Muscle of back (tissue), 11 donors: ENCODE measurements around the gene APOBEC3B. TPM values are rescaled to one million over a fixed set of nuclear protein-coding genes. Genes with fewer than 3 reads are reported as not detected.
"Not testable (repeated sequence)": the region's sequence is repeated elsewhere in the genome, so short reads cannot be mapped to it uniquely, and the experiment has no call there.

Source experiments
- DNase-seq, 3 donors: peaks; one replicate each; pipeline versions ENCODE4 v3.0.0 to v3.0.0-alpha.2; 2013
- polyA plus RNA-seq, 10 donors: library from polyadenylated mRNA; unstranded; fragments of 120-200 nt; gene quantifications; one replicate each; pipeline ENCODE4 v1.2.1, GENCODE V29; 2013; ENCODE audit not compliant: insufficient read length in 10 of 10

The APOBEC3B gene
- polyA plus RNA-seq, 10 donors, result 0.77 to 5.8 (median 3.8) TPM

DNA sequence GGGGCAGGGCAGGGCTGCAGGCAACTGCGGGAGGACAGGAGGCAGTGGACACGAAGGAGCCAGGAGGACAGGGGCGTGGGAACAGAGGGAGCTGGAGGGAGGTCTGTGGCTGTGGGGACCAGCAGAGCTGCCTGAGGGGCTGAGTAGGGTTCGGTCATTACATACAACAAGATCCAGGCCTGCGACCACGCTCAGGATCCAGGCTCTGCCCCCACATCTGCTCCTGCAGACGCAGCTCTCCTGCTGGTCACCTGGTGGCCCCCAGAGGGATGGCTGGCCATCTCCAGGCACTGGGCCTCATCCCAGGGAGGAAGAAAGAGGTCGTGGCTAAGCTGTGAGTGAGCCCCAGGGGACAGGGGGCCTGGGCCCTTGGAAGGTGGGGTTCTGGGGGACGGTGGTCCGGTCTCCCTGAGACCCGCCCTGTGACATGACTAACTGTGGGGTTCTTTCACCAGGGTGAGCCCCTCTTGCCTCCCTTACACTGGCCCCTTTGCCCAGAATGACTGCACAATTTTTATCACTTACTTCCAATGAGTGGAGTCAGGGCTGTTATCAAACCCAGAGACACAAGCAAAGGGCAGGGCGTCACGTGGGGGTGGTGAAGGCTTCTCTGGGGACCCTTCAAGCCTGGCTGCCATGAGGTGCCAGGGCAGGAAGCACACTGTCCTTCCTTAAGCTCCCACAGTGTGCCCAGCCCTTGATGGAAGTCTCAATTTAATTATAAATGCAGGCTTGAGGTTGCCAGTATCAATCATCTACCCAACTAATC, 31.4 kb upstream of the APOBEC3B start:
- DNase-seq, result no peak

DNA sequence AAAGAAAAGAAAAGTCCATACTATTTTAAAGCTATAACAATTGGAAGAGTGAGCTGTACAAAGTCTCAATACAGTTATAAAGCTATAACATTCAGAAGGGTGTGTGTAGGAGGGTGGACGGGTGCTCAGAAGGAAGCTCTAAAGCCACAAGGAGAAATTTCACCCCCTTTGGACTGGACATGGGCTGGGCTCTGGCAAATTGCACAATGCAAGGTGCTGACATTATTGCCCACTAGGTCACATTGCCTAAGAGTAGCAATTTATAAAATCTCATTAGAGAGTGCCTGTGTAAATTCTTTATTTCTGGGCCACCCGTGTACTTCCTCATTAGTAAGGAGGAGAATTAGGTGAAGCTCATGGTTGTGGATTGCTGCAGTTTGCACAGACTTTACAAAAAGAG, 30.4 kb upstream of the APOBEC3B start:
- DNase-seq, result no peak

DNA sequence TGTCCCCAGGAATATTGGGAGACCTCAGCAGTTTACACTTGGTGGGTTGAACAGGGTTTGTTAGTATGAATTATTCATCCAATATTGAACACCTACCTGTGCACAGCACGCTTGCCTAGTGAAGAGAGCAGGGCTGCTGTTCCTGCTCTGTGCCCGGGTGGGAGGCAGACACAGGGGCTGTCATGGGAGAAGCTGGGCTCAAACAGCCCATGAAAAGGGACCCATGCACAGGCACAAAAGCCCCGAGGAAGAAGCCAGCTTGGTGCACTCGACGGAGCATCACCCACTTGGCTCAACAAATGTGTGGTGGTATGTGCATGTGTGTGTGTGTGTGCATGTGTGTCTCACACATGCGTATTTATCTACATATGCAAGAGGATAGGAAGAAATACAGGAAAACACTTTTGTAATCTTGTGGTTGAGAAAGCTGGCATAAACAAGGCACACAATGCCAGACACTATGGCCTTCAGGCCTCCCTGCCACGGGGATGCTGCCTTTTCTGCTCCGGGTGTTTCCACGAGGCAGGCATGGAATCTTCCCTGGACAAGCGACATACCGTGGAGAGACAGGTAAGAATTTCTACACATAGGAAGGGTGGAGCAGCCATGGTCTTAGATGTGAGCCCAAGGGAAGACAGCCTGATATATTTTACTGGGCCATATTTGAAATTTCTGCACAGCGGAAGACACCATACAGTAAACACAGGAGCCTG, 29.7 kb upstream of the APOBEC3B start:
- DNase-seq, result no peak

DNA sequence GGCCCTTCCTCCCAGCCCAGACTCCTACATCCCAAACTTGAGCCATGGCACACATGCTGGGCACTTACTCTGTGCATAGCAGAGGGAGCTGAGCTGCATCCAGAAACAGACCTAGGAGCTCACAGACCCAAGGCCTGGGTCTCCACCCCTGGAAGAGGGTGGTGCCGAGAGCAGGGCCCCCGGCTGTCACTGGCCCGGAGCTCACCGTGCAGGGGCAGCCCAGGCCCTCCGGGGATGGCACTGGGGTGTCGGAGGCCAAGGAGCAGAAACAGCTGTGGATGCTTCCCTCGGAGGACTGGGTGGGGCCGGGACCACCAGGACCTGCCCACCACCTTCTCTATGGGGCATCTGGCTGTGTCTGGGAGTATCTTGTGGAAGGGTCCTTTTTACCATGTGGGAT, 29.1 kb upstream of the APOBEC3B start:
- no peak for DNase-seq

DNA sequence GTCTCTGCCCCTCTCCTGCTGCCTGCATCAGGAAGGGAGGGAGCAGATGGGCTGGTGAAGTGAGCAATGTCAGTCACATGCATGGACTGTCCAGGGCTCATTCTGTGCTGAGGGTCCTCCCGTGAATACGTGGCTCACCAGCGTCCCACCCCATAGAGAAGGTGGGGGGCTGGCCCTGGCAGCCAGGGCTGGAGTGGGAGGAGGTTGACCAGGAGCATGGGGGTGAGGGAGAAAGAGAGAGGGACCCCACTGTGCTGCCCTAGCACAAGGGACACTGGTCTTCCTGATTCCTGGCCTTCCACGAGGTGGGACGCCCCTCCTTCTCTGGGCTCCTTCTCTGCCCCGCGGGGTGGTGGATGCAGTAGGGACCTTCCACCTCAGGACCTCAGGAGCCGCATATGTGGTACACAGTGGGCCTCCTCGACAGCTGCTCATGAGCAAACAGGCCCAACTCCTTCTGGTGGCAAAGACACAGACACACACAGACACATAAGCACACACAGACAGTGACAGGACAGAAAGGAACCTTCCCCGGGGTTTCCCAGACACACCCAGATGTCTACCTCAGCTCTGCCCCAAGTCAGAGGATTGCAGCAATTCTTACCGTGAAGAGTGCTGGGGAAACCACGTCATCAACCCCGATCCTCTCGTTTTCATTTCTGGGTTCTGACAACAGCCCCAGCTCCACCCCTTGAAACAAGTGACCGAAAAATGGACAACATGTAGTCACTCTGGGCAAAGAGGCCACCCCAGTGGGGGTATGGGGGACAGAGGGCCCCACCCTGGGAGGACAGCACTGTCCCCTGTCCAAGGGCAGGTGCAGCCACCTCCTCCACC, 28.4 kb upstream of the APOBEC3B start:
- no peak for DNase-seq

DNA sequence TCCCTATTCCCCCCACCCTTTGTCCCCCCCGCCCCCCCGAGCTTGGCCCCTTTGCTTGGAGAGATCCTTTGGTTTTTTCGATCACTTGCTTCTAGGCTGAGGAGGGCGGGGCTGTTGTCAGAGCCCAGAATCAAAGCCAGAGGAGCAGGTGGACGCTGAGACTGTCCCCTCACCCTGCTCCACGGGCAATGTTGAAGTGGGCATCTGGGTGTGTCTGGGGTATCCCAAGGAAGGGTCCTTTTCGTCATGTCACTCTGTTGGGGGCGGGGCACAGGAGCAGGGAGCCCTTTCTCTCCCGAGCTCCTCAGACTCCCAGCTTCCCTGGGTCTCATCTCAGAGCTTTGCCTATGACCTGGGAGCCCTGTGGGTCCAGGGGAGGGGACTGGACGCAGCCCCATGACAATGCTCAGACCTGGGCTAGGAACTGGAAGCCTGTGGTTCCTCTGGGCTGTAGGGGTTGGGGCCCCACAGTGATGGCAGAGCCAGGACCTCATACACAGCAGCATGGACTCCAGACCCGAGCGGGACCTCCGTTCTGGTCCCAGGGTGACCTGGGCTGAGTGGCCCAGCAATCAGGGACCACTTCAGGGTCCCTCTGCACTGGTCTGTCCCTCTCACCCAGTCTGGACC, 27.6 kb upstream of the APOBEC3B start:
- no peak for DNase-seq

DNA sequence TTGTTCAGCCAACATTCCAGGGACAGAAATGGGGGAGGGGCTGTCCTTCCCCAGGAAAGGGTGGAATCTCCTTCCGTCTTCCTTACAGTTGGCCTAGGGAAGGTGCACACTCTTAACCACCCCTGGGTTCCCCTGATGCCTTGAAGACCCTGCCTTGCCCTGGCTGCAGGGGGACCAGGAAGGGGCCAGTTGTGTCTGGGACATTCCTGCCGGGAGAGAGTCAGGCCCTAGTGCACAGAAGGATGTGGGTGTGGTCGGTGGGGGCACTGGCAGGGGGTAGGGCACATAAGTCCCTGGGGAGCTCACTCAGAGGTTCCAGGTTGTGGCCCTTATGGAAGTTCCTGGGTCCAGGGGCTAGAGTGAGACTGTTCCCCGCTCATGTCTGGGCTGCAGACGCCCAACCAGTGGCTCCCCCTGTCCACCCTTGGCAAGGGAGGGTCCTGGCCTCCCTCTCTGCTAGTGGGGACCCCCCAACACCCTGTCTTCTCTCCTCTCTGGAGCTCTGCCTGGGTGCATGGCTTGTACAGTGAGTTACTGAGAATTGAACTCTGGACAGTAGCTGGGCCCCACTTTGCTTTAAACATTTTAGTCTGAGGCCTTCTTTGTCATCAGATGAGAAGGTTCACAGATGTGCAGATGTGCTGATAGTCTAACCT, 26.8 kb upstream of the APOBEC3B start:
- no peak for DNase-seq

DNA sequence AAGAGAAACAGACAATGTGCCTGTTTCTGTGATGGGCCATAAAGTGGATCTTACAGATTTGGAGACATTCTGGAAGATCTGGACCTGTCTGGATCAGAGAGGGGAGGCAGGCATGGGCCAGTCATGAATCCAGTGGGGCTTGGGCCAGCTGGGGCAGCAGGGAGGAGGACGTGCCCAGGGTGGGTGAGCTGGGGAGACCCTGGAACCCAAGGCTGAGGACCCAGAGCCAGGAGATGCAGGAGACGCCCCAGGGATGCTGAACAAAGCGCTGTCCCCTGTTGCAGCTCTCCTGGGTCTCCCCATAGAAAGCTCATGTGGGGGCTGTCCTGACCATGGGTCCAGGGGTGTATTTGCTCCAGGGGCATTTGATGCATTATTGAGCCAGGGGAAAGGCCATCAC, 26.2 kb upstream of the APOBEC3B start:
- no peak for DNase-seq

DNA sequence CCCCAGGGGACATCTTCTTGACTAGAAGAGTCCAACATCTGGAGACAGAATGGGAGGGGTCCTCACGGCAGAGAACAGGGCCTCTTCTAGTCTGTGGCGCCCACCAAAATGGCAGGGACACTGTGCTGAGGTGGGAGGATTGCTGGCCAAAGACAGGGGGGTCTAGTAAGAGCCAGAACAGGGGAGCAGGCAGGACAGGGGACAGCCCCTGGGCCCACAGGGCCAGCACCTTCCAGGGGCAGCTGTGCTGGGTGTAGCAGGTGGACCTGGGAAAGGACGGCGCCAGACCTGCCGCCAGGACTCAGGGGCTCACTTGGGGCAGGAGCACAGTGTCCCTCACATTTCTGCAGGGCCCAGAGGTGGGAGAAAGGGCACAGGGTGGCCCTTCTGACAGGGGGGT, 25.6 kb upstream of the APOBEC3B start:
- DNase-seq, result no peak

DNA sequence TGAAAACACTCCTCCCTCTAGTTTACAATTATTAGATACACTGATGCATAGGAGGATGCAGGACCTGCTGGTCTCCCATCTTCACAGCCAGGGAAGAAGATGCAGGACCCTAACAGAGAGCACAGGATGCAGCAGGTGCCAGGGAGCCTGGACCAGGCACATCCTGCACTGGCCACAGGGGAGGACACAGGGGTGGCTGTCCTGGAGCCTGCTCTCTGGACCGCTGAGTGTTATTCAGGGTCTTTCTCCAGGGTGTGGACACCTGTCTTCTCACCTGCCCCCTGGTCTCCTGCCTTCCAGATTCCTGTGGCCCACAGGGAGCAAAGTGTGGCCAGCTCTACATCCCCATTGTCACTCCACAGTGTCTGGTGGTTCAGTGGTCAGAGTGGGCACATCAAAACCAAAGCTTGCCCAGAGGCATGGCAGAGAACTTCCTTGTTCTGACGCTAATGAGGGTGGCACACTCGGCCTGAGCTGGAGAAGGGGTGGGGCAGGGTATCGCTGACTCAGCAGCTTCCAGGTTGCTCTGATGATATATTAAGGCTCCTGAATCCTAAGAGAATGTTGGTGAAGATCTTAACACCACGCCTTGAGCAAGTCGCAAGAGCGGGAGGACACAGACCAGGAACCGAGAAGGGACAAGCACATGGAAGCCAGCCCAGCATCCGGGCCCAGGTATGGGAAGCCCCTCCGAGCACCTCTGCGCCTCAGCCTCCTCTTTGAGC, 24.9 kb upstream of the APOBEC3B start, which contains the start of gene APOBEC3A:
Gene APOBEC3A, plus strand, starts transcription at position 564 of the 725 bp plus-strand sequence. Its CDS starts 83 bp downstream, at position 647.
- no peak for DNase-seq

DNA sequence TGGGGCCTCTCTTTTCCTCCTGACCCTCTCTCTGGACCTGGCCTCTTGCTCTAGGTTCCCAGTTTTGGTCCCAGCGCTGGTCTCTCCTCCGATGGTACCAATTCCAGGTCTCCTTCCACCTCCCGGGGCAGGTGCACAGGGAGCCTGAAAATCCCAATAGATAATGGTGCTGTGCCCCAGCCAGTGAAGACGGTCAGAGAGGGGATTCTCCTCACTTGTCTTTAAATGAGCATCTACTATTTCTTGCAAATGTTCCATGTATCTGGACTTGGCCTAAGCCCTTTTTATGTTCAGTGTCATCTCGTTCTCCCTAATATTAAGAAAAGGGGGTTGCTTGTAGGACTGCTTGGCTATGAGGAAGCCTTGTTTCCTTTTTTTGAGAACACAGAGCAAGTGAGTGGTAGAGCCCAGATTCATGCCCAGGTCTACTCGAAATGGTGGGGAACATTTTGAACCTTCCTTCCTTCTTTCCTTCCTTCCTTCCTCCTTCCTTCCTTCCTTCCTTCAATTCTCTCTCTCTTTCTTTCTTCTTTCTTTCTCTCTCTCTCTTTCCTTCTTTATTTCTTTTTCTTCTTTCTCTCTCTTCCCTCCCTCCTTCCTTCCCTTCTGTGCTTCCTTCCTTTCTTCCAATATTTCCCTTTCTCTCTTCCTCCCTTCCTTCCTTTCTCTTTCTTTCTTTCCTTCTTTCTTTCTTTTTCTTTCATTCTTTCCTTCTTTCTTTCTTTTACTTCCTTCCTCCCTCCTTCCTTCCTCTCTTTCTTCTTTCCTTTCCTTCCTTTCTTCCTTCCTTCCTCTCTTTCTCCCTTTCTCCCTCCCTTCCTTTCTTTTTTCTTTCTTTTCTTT, 24.1 kb upstream of the APOBEC3B start:
- DNase-seq, result no peak

DNA sequence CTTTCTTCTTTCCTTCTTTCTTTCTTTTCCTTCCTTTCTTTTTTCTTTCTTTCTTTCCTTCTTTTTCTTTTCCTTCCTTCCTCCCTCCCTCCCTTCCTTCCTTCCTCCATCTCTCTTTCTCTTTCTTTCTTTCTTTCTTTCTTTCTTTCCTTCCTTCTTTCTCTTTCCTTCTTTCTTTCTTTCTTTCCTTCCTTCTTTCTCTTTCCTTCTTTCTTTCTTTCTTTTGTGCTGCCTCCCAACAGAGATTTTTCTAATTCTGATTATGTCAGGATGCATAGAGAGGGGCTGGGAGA, 23.6 kb upstream of the APOBEC3B start:
- DNase-seq, result not testable (repeated sequence)

DNA sequence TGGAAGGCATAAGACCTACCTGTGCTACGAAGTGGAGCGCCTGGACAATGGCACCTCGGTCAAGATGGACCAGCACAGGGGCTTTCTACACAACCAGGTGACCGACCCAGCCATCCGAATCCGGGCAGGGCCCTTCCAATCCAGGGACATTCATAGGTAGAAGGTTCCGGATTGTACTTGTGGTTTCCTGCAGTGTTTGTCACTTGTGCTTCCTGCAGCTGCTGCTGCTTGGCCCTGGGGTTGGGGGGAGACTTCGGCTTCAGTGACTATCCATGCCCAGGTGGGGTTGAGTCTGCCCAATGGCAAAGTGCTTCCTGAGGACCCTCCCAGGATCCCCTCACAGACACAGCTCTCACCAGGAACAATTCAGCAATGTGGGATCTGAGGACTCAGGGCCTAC, 22.6 kb upstream of the APOBEC3B start:
- no peak for DNase-seq

DNA sequence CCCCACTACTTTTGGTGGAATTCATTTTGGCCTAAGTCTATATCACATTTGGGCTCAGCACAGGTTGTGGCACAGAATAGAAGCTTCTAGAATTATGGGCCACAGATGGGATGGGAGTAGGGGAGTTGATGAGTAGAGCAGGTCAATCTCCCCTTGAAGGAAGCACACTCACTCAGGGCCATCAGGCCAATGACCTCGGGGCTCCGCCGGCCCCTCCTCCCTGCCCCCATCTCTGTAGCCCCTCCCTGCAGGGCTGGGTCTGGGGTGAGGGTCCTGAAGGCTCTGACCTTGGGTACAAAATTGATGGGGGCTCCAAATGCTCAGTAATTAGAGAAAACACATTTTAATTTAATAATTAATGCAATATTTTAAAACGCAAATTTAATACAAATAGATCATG, 21.5 kb upstream of the APOBEC3B start:
- DNase-seq, result not testable (repeated sequence)

DNA sequence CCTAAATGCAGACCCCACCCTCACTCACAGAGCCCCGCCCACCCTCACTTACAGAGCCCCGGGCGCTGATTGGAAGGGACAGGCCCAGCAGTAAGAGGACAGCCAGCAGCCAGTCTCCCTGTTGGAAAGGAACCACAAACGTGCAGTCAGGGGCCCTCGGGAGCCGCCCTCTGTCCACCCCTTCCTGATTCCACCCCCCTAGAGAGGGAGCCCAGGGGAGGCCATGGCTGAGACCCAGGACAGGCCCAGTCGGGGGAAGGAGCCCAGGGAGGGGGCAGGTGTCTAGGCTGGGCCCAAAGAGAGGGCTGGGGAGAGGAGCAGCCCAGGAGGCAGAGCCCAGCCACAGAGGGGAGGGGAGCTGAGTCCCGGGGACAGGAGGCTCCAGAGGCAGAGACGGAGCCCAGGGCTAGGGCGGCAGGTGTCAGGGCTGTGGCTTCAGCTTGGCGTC, 18.8 kb upstream of the APOBEC3B start:
- DNase-seq, result not testable (repeated sequence)

DNA sequence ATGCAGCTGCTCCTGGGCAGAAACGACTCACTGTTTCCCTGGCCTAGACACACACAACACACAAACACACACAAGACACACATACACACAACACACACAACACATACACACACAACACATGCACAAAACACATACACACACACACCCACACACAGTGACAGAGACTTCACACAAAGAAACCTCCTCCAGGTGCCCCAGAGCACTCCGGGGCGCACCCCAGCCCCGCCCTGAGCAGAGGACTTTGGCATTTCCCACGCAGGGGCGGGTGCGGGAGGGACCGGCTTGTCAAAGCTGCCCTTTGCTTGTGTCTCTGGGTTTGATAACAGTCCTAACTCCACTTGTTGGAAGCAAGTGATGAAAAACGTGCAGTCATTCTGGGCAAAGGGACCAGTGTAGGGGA, 18.3 kb upstream of the APOBEC3B start:
- DNase-seq, result no peak

DNA sequence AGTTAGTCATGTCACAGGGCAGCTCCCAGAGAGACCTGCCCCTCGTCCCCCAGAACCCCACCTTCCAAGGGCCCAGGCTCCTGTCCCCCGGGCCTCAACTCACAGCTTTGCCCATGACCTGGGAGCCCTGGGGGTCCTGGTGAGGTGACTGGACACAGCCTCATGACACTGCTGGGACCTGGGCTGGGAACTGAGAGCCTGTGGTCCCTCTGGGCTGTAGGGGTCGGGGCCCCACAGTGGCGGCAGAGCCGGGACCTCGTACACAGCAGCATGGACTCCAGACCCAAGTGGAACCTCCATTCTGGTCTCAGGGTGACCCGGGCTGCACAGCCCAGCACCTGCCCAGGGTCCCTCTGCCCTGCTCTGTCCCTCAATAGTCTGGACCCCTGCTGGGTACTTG, 17.8 kb upstream of the APOBEC3B start:
- no peak for DNase-seq

DNA sequence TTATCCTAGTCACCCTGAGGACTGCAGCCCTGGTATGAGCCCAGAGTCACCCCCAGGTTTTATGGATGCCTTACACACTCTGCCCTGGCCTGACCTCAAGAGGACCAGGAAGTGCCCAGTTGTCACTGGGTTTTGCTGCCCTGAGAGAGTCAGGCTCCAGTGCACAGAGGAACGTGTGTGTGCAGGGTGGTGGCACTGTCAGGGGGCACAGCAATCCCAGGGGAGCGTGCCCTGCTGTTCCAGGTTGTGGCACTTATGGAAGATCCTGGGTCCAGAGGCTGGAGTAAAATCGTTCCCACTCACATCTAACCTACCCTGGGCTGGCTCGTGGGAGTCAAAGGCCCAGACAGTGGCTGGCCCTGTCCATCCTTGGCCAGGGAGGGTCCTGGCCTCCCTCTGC, 17.2 kb upstream of the APOBEC3B start:
- DNase-seq, result no peak

DNA sequence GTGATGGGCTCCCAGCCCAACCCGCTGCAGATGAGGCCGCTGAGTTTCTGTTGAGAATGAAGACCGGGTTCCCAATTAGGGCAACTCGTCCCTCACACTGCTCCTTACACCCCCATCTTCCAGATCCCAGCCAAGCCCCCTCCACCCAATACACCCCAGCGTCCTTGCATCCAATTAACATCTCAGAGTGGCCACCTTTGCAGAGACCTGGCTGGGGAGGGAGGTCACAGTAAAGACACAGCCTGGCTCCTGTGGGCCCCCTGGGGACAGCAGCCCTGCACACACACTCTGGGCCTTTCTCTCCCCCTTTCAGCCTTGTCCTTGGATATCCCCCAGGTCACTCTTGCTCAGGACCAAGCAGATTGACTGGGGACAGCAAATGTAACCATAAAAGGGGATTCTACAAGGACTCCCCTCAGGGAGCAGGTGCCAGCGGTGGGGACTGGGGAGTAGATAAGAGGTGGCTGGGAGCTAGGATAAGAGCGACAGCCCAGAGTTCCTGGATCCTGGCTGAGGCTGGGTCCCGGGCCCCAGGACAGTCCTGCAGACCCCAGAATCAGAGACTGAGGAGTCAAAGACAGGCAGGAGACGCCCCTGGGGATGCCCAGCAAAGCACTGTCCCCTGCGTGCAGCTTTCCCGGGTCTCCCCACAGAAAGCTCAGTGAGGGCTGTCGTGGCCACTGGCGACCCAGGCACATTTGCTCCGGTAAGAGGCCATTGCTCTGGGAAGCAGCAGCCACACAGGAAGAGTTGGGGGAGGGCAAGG, 16.4 kb upstream of the APOBEC3B start:
- DNase-seq, result no peak
